Measurements from ENCODE around the gene NOS1. TPM values are rescaled to one million over a fixed set of nuclear protein-coding genes. Genes with fewer than 3 reads are reported as not detected.

Gene NOS1
- total and polyA plus RNA-seq, 2 of the 8 experiments (the other 6 are each of a cell fraction or from before 2014, with no cell fraction given) = 1.5 to 2.0 TPM

DNA sequence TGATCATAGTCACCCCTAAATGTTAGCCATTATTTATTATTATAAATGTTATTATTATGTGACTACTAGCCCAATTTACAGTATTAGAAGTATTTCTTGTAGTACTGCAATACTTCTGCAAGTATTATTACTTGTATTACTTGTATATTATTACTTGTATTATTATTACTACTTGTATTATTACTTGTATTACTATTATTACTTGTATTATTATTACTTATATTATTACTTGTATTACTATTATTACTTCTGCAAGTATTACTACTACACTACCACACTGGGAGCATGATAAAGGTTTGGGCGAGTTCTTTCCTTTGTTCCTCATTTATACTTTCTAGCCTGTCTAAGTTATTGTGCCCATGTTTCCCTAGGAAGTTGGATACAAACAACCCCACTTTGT is 67.9 kb downstream of the NOS1 start (continued):
- TF ChIP-seq TCF12 (IDR thresholded peaks at IDR 0.05; ENCODE audit: low read depth, low read length) (no peak), POU5F1 (IDR thresholded peaks at IDR 0.05; ENCODE audit: low read depth, low read length) (no peak), PHF8 (conservative IDR thresholded peaks at IDR 0.05; ENCODE audit: low read depth, low read length) (no peak), RXRA (IDR thresholded peaks at IDR 0.05; ENCODE audit: insufficient read depth, low read depth, low read length) (no peak), RBBP5 (IDR thresholded peaks at IDR 0.05; ENCODE audit: borderline replicate concordance, low read depth, low read length) (no peak), EZH2 (IDR thresholded peaks at IDR 0.05; ENCODE audit: low read depth, low read length, severe bottlenecking) (no peak)

Measured in H1 (cell line).